ENCODE results near the gene RNU6-9.

The RNU6-9 gene

GRCh38 chr19:934865-935479 is 41.7 kb downstream of the RNU6-9 start:
- DNase-seq (ENCODE audit: low read depth in 2 of 2), result no peak

- no peak for DNase-seq (ENCODE audit: low read depth in 2 of 2)
These were observed 42.9 kb downstream of the RNU6-9 start for GRCh38 chr19:936175-936546.

- DNase-seq (ENCODE audit: low read depth in 2 of 2), result no peak
These were observed 44.0 kb downstream of the RNU6-9 start for GRCh38 chr19:937259-937694.

- no peak for DNase-seq (ENCODE audit: low read depth in 2 of 2)
These were observed 45.1 kb downstream of the RNU6-9 start for GRCh38 chr19:938233-938923.

GRCh38 chr19:939439-939838 is 46.2 kb downstream of the RNU6-9 start:
- no peak for DNase-seq (ENCODE audit: low read depth in 2 of 2)

GRCh38 chr19:939922-940321 is 46.6 kb downstream of the RNU6-9 start:
- DNase-seq (ENCODE audit: low read depth in 2 of 2), result no peak

GRCh38 chr19:940591-941291 is 47.5 kb downstream of the RNU6-9 start:
- DNase-seq (ENCODE audit: low read depth in 2 of 2), result no peak

- no peak for DNase-seq (ENCODE audit: low read depth in 2 of 2)
These were observed 48.2 kb downstream of the RNU6-9 start for GRCh38 chr19:941292-942132.

- no peak for DNase-seq (ENCODE audit: low read depth in 2 of 2)
These were observed 48.9 kb downstream of the RNU6-9 start for GRCh38 chr19:942133-942645.

All from fibroblast of skin of left biceps (primary cell).